HEK293T (cell line): Measurements from ENCODE around the gene BABAM1.

ENCODE experiments used
- BHLHE40 ChIP-seq: fragments of 450-650 bp; IDR thresholded peaks from 2 replicates; pipeline ENCODE4 v1.6.1; 2016; ENCODE audit warnings: mild to moderate bottlenecking, moderate library complexity, borderline replicate concordance
- FOXK2 ChIP-seq: fragments of 450-650 bp; IDR thresholded peaks from 2 replicates; pipeline ENCODE4 v1.6.1; 2016; ENCODE audit warnings: mild to moderate bottlenecking
- LEF1 ChIP-seq: fragments of 450-650 bp; IDR thresholded peaks from 2 replicates; pipeline ENCODE4 v1.6.1; 2017; ENCODE audit warnings: mild to moderate bottlenecking, borderline replicate concordance
- SP1 ChIP-seq: fragments of 450-650 bp; IDR thresholded peaks from 2 replicates; pipeline ENCODE4 v1.6.1; 2017

DNA sequence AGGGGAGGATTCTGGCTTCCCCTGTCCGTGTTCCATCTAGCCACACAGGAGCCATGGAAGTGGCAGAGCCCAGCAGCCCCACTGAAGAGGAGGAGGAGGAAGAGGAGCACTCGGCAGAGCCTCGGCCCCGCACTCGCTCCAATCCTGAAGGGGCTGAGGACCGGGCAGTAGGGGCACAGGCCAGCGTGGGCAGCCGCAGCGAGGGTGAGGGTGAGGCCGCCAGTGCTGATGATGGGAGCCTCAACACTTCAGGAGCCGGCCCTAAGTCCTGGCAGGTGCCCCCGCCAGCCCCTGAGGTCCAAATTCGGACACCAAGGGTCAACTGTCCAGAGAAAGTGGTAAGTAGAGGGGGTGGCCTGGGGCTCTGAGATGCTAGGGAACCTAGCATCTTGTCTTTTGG, 1.5 kb downstream of the BABAM1 start:
- TF ChIP-seq LEF1 (no peak), SP1 (no peak), FOXK2 (no peak), BHLHE40 (no peak)
